GM12892 (cell line): ENCODE results near the gene SDK1.

Source experiments
- POLR2A ChIP-seq: IDR thresholded peaks from 2 replicates; pipeline ENCODE4 v1.6.1; 2011; ENCODE audit warnings: low read depth, low read length, control low read depth
- POLR2AphosphoS5 ChIP-seq: IDR thresholded peaks from 2 replicates; pipeline ENCODE4 v1.6.1; 2011; ENCODE audit warnings: low read depth, low read length, control low read depth

DNA sequence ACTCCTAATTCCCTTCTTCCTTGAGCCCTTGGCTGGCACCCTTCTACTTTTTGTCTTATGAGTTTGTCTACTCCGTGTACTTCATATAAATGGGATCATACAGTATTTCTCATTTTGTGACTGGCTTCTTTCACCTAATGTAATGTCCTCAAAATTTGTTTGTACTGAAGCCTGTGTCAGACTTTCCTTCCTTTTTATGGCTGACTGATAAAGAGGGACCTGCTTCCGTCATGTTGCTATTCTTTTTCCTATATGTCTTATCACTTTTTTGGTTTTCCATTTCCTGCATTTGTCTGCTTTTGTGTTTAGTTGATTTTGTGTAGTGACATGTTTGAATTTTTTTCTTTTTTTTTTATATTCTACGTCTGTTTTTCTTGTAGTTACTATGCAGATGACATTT, 470.9 kb downstream of the SDK1 start:
- TF ChIP-seq POLR2A, result no peak
- no peak for TF ChIP-seq POLR2AphosphoS5
